Type B pancreatic cell (in vitro differentiated cells): ENCODE data around the gene MRPL23. TPM values are rescaled to one million over a fixed set of nuclear protein-coding genes. Genes with fewer than 3 reads are reported as not detected.

Experiments
- DNase-seq: peaks from one replicate; pipeline ENCODE4 v3.0.0; 2021; ENCODE audit warnings: mixed read lengths; ENCODE audit not compliant: unreplicated experiment; ENCODE audit errors: extremely low spot score
- H3K27ac Mint-ChIP-seq: 2 replicates; pipeline ENCODE4 v1.8.0; 2021; ENCODE audit warnings: mild to moderate bottlenecking, mixed read lengths
- H3K27me3 Mint-ChIP-seq: 2 replicates; pipeline ENCODE4 v1.8.0; 2021; ENCODE audit warnings: mixed read lengths
- H3K36me3 Mint-ChIP-seq: 2 replicates; pipeline ENCODE4 v1.8.0; 2021; ENCODE audit warnings: mixed read lengths
- H3K4me1 Mint-ChIP-seq: one replicate; pipeline ENCODE4 v1.8.0; 2021; ENCODE audit warnings: mixed read lengths; ENCODE audit not compliant: unreplicated experiment
- H3K4me3 Mint-ChIP-seq: 2 replicates; pipeline ENCODE4 v1.8.0; 2021; ENCODE audit warnings: mild to moderate bottlenecking, mixed read lengths
- H3K9me3 Mint-ChIP-seq: 2 replicates; pipeline ENCODE4 v1.8.0; 2021; ENCODE audit warnings: mixed read lengths
- CTCF ChIP-seq: fragments of 200-600 bp; sonication (generic); conservative IDR thresholded peaks from 2 replicates; pipeline ENCODE4 v1.5.0; 2021; ENCODE audit warnings: antibody characterized with exemption, mild to moderate bottlenecking
- total RNA-seq: library from RNA; stranded (reverse); gene quantifications from 2 replicates; pipeline ENCODE4 v1.2.1, GENCODE V29; 2021; ENCODE audit warnings: low replicate concordance

The MRPL23 gene
- total RNA-seq, 1 donor from 2014 or later: 46.1 TPM

GRCh38 chr11:1908618-1909017 lies 38.5 kb upstream of the MRPL23 start:
- Mint-ChIP-seq H3K27ac (no peak overlapping the region), H3K9me3 (no peaks in the 10 kb centered on the region), H3K4me3 (no peak overlapping the region), H3K27me3 (no peaks in the 10 kb centered on the region), H3K4me1 (peaks cover 30% of the 10 kb centered on the region), H3K36me3 (no peaks in the 10 kb centered on the region)
- TF ChIP-seq CTCF: no peak
- DNase-seq: no peak

DNA sequence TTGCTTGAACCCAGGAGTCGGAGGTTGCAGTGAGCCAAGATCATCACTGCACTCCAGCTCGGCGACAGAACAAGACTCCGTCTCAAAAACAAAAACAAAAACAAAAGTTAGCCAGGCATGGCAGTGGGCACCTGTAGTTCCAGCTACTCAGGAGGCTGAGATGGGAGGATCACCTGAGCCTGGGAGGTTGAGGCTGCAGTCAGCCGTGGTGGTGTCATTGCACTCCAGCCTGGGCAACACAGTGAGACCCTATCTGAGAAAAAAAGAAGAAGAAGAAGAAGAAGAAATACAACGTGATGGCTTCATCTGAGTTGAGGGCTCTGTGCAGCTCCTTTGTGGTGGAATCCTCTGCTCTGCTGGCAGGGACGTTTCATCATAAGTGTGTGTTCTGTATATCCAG lies 37.6 kb upstream of the MRPL23 start:
- H3K4me1 Mint-ChIP-seq: peaks cover 30% of the 10 kb centered on the region
- H3K36me3 Mint-ChIP-seq: no peaks in the 10 kb centered on the region
- no peak overlapping the region for H3K4me3 Mint-ChIP-seq
- no peak overlapping the region for H3K27ac Mint-ChIP-seq
- H3K9me3 Mint-ChIP-seq: no peaks in the 10 kb centered on the region
- DNase-seq: no peak
- no peak for TF ChIP-seq CTCF
- H3K27me3 Mint-ChIP-seq: no peaks in the 10 kb centered on the region

DNA sequence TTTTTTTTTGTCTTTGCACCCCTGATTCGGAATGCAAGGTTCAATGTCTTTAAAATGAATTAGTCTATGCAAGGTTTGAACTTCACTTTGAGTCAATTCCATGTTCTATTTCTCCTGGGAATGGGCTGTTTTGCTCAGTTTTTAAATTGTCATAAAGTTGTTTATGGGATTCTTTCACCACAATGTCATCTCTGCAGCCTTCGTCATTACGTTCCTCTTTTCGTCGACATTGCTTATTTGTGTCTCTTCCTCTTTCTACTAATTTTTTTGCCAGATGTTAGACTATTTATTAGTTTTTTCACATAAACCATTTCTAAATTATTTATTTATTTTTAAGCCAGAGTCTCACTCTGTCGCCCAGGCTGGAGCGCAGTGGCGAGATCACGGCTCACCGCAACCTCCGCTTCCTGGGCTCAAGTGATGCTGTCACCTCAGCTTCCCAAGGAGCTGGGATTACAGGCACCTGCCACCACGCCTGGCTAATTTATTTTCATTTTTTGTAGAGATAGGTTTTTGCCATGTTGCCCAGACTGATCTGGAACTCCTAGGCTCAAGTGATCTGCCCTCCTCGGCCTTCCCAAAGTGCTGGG lies 34.7 kb upstream of the MRPL23 start:
- H3K4me3 Mint-ChIP-seq: no peak overlapping the region
- H3K9me3 Mint-ChIP-seq: no peaks in the 10 kb centered on the region
- TF ChIP-seq CTCF: no peak
- no peaks in the 10 kb centered on the region for H3K27me3 Mint-ChIP-seq
- H3K27ac Mint-ChIP-seq: no peak overlapping the region
- no peak for DNase-seq
- peaks cover 6% of the 10 kb centered on the region for H3K36me3 Mint-ChIP-seq
- peaks cover 22% of the 10 kb centered on the region for H3K4me1 Mint-ChIP-seq

GRCh38 chr11:1913271-1914060 lies 33.7 kb upstream of the MRPL23 start:
- H3K27me3 Mint-ChIP-seq: no peaks in the 10 kb centered on the region
- H3K4me3 Mint-ChIP-seq: no peak overlapping the region
- no peak for DNase-seq
- H3K9me3 Mint-ChIP-seq: no peaks in the 10 kb centered on the region
- TF ChIP-seq CTCF: no peak
- H3K4me1 Mint-ChIP-seq: peaks cover 15% of the 10 kb centered on the region
- H3K27ac Mint-ChIP-seq: no peak overlapping the region
- H3K36me3 Mint-ChIP-seq: peaks cover 6% of the 10 kb centered on the region

DNA sequence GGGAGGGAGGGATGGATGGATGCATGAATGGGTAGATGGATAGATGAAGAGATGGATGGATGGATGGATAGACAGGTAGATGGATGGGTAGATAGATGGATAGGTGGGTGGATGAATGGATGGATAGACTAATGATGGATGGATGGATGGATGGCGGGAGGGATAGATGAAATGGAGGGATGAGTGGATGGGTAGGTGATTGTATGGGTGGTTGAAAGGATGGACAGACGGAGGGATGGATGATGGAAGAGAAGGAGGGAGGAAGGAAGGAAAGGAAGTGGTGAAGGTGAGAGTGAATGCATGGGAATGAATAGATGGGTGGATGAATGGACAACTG lies 31.4 kb upstream of the MRPL23 start:
- H3K27ac Mint-ChIP-seq: no peak overlapping the region
- DNase-seq: no peak
- H3K9me3 Mint-ChIP-seq: no peaks in the 10 kb centered on the region
- no peak overlapping the region for H3K4me3 Mint-ChIP-seq
- peaks cover 6% of the 10 kb centered on the region for H3K36me3 Mint-ChIP-seq
- H3K4me1 Mint-ChIP-seq: peaks cover 8% of the 10 kb centered on the region
- no peaks in the 10 kb centered on the region for H3K27me3 Mint-ChIP-seq
- no peak for TF ChIP-seq CTCF
